SIG-M5 treated with dmso at 0.1 percent for 504 hours (cell line): ENCODE data around the gene FOXN3.

Experiments
- DNase-seq: peaks from one replicate; lab custom pipeline; 2025; ENCODE audit not compliant: unreplicated experiment; lab: John Stamatoyannopoulos, UW

Gene FOXN3

DNA sequence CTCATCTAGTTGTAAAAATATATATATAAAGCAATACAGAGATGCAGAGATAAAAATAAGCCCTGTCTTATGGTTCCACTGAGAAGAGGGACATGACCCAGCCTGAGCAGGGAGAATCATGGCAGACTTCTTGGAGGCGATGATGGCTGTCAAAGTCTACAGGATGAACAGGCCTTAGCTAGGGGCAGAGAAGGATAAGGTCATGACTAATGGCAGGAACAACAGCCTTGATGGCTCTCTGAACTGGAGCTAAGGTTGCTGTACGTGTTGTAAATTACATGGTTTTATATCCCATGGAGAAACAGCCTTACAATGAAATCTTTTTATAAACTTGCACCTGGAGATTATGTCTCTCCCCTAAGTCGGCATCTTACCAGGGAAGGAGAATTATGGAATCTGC is 32.4 kb downstream of the FOXN3 start:
- DNase-seq, result no peak

DNA sequence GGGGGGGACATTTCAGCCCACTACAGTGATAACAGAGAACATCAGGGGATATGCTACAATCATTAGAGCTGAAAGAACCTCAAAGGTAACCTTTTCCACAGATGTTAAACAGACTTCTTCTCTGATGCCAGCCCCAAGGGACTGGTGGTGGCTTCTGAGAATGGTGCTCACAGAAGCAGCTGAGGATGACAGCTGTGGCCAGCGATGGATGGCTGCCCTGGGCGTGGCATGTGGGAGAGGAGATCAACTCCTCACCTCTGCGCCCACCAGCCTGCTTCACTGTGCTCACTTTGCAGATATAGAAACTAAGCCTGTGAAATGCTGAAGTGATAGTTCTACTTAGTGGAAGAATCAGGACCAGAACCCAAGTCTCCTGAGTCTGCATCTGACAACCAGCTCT is 33.0 kb downstream of the FOXN3 start:
- DNase-seq, result no peak

DNA sequence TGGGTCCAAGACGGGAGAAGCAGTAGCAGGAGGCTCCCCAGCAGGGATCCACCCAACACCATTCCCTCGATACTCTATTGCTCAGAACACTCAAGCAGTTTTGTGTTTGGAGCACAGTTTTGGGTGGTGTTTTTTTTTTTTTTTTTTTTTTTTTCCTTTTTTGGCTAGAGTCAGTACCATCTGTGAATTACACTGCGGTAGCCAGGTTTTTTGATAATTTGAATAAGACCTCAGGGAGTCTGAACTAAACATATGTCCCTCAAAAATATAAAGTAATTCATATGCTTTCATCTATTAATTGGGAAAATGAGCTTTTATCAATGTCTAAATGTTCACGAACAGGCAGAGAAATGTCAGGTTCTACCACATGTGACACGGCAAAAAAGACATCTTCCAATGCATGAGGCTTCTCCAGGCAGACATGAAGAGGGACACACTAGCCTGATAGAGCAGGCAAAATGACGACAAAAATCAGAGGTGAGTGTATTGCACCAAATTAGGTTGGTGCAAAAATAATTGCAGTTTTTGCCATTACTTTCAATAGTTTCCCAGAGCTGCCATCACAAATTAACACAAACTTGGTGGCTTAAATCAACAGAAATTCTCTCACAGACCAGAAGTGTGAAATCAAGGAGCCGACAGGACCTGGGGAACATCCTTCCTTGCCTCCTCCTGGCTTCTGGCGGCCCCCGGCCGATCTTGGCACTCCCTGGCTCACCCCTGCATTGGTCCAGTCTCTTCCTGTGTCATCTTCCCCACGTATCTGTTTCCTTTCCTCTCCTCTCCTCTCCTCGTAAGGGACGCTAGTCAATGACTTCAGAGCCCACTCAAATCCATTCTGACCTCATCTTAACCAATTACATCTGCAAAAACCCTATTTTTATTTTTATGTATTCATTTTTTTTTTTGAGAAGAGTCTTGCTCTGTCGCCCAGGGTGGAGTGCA is 33.9 kb downstream of the FOXN3 start:
- DNase-seq, result no peak

DNA sequence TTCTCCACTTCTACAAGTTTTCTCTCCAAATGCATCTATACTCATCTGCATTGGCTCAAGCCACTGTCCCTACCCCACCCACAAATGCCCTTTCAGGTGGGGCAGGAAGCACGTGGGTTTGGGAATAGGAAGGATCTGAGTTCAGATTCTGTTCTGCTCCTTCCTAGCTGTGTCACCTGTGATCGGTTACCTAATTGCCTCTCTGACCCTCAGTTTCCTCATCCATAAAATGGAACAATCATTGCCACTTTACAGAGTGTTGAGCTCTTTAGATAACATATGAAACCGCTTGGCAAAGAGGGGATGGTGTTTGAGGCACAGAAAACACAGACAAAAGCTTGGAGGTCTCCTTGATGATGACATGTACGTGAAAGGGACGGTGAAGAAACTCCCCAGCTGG is 34.5 kb downstream of the FOXN3 start:
- DNase-seq, result no peak

DNA sequence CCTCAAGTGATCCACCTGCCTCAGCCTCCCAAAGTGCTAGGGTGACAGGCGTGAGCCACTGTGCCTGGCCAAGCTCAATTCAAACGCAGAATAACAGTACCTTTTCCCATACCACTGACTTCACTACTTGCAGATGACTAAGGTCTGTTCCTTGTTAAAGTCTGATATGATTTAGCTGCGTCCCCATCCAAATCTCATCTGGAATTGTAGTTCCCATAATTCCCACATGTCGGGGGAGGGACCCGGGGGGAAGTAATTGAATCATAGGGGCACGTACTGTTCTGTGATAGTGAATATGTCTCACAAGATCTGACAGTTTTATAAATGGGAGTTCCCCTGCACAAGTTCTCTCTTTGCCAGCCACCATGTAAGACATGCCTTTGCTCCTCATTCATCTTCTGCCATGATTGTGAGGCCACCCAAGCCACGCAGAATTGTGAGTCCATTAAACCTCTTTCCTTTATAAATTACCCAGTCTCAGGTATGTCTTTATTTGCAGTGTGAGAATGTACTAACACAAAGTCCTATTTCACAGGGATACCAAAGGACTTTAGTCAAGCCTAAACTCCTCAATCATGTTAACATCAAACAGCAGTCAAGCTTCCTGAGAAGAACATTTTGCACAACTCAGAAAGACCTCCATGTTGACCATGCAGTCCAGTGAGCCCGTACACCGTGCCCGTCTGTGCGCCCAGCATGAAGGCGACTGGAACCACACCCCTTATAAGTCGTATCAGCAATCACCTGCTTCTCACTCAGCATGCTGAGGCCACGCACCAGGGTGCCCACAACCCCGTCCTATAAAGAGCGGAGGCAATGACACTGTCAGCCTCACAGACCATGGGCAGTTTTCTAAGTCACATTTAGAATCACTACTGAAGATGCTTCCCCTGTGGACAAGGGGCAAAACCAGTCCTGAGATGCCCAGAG is 36.9 kb downstream of the FOXN3 start:
- no peak for DNase-seq

DNA sequence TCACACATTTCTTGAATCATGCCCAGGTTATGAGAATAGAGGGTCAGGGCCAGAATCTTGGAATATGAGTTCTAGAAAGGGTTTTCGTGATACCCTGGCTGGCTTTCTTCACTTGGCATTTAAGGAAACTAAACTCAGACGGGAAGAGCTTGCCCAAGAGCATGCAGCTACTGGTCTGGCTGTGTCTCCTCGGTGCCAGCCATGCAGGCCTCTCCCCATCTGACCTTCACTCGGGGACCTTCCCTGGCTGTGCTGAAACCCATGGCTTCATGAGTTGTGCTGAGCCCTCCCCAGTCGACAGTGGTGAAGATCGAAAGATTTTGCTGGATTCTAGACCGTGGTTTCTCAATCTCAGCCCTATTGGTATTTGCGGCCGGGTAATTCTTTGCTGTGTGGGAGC is 38.0 kb downstream of the FOXN3 start:
- DNase-seq, result no peak

DNA sequence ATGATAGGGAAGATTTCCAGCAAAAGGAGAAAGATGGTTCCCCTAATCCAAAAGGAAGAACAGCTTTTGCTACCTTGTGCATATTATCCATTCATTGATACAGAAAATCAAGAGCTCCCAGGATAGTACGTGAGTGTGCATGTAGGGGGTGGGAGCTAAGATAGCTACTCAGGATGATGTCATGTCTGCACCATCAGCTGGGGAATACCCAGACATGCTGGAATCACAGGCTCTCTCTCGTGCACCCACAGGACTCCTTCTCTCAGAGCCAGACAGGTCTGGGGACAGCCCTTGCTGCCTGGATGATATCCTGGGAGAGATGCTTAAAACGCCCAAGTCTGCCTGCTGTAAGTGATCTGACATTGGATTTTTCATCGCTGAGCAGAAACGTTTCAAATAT is 38.9 kb downstream of the FOXN3 start:
- no peak for DNase-seq

DNA sequence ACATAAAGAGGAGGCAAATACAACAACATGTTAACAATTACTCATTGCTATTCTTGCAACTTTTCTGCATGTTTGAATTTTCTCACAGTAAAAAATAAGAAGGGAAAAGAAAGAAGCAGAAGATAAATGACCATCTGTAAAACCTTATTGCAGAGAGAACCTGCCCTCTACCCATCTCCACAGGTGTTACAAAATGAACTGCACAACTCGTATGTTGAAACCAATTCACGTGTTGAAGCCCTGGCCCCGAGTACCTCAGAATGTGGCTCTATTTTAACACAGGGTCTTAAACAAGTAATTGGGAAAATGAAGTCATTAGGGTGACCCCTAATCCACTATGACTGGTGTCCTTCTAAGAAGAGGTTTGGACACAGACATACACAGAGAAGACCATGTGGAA is 39.5 kb downstream of the FOXN3 start:
- DNase-seq, result no peak

DNA sequence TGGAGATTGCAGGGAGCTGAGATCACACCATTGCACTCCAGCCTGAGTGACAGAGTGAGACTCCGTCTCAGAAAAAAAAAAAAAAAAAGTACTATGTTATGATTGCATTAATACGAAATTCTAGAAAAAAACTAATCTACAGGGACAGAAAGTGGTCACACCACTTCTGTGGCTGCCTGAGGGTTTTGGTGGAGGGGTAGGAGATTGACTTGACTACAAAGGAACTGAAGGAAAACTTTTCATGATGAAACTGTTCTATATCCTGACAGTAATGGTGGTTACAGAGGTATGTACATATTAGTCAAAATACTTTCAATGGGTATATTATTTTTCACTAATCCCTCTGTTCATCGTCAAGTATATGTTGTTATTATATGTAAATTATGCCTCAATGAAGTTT is 42.1 kb downstream of the FOXN3 start:
- no peak for DNase-seq

DNA sequence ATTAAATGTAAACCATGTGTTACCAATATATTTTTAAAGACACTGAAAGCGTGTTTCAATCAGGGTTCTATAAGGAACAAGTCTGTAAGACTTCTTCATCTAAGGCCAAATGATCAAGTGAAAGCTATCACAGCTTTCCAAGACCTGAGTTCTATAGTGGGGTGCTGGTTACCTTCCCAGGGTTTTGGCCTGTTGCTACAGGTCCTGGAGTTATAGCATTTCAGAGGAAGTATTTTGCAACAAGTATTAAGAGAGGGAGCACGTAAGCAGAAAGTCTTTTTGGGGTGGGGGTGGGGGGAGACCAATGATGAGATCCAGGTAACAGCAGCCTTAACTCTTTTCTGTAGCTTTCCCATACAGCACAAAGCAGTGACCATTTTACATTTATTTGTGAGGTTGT is 43.8 kb downstream of the FOXN3 start:
- DNase-seq, result no peak

DNA sequence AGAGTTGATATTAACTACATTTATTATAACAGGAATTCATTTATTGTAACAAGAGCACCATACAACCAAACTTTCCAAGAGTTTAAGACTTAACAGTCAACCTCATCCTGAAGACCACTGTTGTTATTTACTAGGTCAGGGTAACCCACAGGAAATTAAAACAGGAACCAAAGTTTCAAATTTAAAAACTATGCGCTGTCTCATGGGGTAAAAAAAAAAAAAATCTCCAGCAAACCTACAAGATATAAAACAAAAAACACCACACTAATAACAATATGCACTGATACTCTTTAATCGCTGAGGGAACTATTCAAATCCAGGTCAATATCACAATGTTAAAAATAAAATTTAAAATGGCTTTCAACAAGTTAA is 44.5 kb downstream of the FOXN3 start:
- DNase-seq, result no peak

DNA sequence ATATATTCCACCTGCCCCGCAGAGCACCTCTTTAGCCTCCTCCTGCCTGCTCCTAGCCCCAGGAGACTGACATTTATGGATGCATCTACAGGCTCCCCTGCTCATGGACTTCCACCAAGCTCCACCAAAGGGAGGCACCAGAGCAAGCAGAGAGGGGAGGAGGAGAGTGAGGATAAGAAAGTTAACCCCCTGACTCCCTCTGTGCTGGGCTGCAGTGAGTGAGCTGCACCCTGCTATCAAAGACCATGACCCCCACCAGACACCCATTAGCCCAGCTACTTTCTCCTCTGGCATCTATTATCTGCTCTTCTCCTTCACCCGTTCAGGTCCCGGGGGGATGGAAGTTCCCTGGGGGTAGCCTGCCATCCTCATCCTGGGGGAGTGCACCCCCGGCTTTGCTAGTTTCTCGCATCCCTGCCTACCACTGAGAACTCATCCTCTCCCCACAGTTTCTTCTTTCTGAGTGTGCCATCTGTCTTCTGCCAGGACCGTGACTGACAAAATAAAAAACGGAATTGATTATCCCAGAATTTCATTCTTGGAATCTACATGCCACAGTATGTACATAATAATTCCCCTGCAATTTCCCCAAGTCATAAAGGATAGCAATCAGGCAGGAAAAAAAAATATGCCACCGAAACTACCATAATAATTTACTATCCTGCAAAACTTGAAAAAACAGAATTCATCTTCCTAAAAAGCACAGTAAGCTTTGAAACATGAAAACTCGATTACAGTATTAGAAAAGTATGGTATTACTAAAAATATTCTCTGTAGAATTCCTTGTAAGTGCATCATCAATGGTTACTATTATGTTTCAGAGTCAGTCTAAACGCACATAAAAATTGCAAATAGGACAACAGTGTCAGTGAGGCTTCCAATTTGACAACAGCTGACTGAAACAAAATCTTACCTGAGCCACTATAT is 45.2 kb downstream of the FOXN3 start:
- DNase-seq, result no peak

DNA sequence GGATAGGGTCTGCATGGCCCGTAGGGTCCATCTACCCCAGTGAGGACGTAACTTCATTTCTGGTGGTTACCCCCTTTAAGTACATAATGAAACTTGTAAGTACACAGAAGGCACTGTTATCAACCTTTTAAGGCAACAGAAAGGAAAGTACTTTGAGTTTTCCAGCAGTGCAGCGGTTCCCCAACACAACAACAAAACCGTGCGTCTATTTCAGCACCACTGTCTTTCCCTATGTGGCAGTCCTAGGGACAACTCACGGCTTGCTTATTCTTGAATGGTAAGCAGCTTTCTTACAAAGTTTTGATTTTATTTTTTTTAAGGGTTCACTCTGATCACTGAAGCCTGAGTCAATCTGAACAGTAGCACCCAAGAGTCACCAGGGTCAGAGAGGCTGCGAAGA is 46.3 kb downstream of the FOXN3 start:
- DNase-seq, result no peak

DNA sequence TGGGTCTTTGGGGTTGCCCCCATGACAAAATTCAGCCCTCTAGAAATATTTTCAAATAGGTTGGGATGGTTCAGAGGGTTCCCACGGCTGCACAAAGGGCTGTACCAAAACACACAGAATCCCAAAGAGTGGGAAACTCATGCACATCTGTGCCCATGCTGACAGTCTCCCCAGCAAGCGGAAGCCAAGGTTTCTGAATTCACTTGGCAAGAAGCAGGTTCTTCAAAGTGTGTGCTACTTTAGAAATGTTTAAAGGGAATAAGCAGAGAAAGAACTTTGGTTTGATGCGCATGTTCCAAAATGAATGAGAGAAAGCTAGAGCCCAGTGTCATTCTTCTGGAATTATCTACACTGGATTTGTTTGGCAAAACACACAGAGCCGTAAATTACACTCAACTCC is 46.7 kb downstream of the FOXN3 start:
- DNase-seq, result no peak

DNA sequence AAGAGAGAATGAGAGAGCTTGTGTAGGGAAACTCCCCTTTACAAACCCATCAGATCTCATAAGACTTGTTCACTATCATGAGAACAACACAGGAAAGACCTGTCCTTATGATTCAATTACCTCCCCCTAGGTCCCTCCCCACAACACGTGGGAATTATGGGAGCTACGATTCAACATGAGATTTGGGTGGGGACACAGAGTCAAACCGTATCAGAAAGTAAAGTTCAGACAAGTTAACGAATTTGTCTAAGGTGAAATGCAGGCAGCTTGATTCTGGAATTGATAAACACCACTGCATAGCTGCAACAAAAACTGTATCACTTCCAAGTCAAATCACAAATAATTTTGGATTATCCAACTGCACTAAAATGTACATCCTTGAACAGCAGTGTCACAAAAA is 47.4 kb downstream of the FOXN3 start:
- DNase-seq, result no peak

DNA sequence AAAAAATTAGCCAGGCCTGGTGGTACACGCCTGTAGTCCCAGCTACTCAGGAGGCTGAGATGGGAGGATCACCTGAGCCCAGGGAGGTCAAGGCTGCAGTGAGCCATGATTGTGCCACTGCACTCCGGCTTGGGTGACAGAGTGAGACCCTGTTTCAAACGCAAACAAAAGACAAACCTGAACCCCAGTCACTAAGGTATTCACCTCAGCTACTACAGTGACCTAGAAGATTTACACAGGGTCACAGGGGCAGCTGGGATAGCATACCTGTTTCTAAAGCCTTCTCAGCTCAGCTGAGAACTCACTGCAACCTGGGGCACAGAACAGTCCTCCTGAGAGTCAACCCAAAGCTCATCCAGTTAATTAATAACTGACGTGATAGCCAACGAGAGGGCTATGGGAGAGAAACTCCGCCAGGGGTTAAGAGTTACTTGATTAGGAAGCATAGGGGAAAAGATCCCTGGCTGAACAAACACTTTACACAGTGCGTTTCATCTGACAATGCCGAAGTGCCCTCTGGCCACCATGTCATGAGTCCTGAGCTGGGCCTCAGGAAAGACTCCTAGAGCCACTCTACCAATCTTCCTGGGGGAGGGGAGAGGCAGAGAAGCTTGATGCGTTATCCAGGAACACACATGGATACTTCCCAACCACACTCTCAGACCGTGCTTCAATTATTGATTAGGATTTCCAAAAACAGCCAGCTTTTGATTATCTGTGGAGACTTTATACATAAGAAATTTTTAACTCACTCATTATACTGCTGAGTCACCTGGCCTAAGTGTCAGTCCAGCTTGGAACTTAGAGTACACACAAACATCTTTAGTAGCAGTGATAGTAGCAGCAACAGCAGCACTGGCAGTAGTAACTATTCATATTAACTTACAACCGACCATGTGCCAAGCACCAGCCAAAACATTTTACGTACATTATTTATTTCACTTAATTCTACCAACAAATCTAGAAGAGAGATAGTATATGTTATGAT is 48.2 kb downstream of the FOXN3 start:
- DNase-seq, result no peak

DNA sequence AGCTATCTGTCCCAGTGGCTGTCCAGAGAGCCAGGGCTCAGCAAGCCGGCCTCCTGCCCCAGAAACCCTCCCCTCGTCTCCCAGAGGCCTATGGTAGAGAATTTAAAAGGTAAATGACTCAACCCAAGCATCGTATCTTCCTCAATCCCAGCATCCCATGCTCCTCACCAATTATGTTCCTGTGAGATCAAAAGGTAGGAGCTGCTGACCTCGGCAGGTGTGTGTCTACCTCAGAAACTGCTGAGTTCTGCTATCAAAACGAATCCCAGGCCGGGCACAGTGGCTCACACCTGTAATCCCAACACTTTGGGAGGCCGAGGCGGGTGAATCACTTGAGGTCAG is 49.3 kb downstream of the FOXN3 start:
- DNase-seq, result no peak

DNA sequence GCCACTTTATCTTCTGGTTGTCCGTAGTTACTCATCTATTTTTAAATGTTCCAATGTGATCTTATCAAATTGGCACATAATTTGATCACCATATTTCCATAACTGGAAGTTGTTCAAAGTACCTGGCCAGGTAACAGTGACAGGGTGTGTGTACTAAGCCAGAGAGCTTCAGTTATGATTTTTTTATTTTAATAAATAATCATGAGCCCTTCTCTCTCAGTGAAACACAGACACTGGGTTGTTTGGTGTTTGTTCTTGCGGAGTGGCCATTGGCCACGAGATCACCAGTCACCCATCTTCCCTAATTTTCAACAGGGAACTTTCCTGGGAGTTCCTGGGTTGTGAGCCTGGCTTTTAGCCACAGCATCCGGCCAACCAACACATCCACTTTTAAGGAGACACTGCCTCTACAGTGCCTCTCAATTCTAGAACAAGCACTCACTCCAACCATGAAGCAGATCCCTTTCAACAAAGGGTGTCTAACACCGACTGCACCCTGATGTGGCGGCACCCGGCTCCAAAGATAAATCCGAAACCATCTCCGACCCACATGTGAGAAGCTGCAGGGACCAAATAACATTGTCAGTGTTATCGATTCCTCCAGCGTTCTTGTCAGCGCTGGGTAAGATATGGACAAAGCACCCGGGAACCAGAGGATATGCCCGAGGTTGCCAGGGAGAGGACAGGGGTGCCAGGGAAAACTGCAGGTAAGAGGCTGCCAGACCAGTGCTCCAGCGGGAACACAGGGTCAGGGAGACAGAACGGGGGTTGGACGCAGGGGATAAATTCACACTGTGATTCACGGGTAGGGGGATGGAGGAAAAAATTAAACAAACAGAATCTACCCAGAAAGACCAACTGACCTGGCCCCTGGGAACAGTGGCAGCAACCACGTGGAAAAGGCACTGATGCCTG is 49.9 kb downstream of the FOXN3 start:
- DNase-seq, result no peak
